Breast epithelium (tissue), 3 donors: ENCODE data around the gene ARAF.

Experiments used
- CTCF ChIP-seq, 3 donors: fragments of 450-650 bp; IDR thresholded peaks; one replicate each; pipeline ENCODE4 v1.5.1; 2016 to 2017; ENCODE audit warnings: antibody characterized with exemption in 3 of 3, mild to moderate bottlenecking in 3 of 3, moderate library complexity in 3 of 3
- POLR2A ChIP-seq: fragments of 450-650 bp; IDR thresholded peaks from one replicate; pipeline ENCODE4 v1.6.1; 2016; ENCODE audit warnings: antibody characterized with exemption, mild to moderate bottlenecking, moderate library complexity
- POLR2AphosphoS5 ChIP-seq, 3 donors: sonication (generic); formaldehyde crosslinking; IDR thresholded peaks; one replicate each; pipeline ENCODE4 v1.6.1; 2017; ENCODE audit warnings: antibody characterized with exemption in 3 of 3

- TF ChIP-seq CTCF (IDR thresholded peaks at IDR 0.05) = no peak
- TF ChIP-seq POLR2A = no peak
- TF ChIP-seq POLR2AphosphoS5 (IDR thresholded peaks at IDR 0.05) = no peak
These were observed 51.4 kb downstream of the ARAF start for GRCh38 chrX:47612418-47612817.
